Activated B cell treated with CpG ODN at 0.5 μM for 24 hours (primary cell): ENCODE measurements around the gene C5orf58. TPM values are rescaled to one million over a fixed set of nuclear protein-coding genes. Genes with fewer than 3 reads are reported as not detected.

Experiments used
- ATAC-seq: fragments of 200-7000 bp; cut with Tn5 transposase; one replicate; pipeline ENCODE4 v1.10.0; 2021; ENCODE audit warnings: low read depth, mild to moderate bottlenecking, moderate library complexity
- CTCF ChIA-PET: fragments of 350-600 bp; sonication (Branson Sonifier 250); formaldehyde crosslinking; loops from one replicate; lab custom pipeline; 2021; ENCODE audit warnings: antibody characterized with exemption; lab: Charles Lee
- POLR2A ChIA-PET: fragments of 350-600 bp; sonication (Branson Sonifier 250); formaldehyde crosslinking; loops from one replicate; lab custom pipeline; 2021; ENCODE audit warnings: antibody characterized with exemption; lab: Charles Lee
- DNase-seq: peaks from one replicate; pipeline ENCODE4 v3.0.0; 2022
- H3K27ac Mint-ChIP-seq: one replicate; pipeline ENCODE4 v1.8.0; 2020; ENCODE audit warnings: mixed read lengths
- H3K27me3 Mint-ChIP-seq: one replicate; pipeline ENCODE4 v1.8.0; 2021; ENCODE audit warnings: mixed read lengths
- H3K36me3 Mint-ChIP-seq: one replicate; pipeline ENCODE4 v1.8.0; 2021; ENCODE audit warnings: low read depth, mixed read lengths
- H3K4me1 Mint-ChIP-seq: one replicate; pipeline ENCODE4 v1.8.0; 2021; ENCODE audit warnings: mixed read lengths
- H3K4me3 Mint-ChIP-seq: one replicate; pipeline ENCODE4 v1.8.0; 2020; ENCODE audit warnings: mild to moderate bottlenecking, mixed read lengths
- H3K9me3 Mint-ChIP-seq: one replicate; pipeline ENCODE4 v1.8.0; 2020; ENCODE audit warnings: mixed read lengths
- CTCF ChIP-seq: fragments of 200-600 bp; IDR thresholded peaks from one replicate; pipeline ENCODE4 v1.8.0; 2022; ENCODE audit warnings: antibody characterized with exemption, mild to moderate bottlenecking
- intact Hi-C: fragments of 100-400 bp; cut with micrococcal nuclease; formaldehyde crosslinking; loops from one replicate; pipeline ENCODE4 v1.15.1; 2024
- total RNA-seq: library from RNA; stranded (reverse); gene quantifications from 2 replicates; pipeline ENCODE4 v1.2.3, GENCODE V29; 2022

The C5orf58 gene
- total RNA-seq, 1 donor from 2014 or later, result not detected

GRCh38 chr5:170284231-170284630, 51.4 kb downstream of the C5orf58 start:
- CTCF ChIA-PET, result interaction anchor here (1.7 kb wide), 1 partner anchor 55 kb away, joined by 8 read pairs; no protein-coding TSS in a partner anchor
- ATAC-seq, result no peak
- H3K27me3 Mint-ChIP-seq, result peaks cover 2% of the 10 kb centered on the region
- intact Hi-C loops, result no loop called here
- peaks cover 26% of the 10 kb centered on the region for H3K36me3 Mint-ChIP-seq
- no peak for TF ChIP-seq CTCF
- POLR2A ChIA-PET, result no interaction called here
- H3K9me3 Mint-ChIP-seq, result peaks cover 18% of the 10 kb centered on the region
- no peak overlapping the region for H3K4me3 Mint-ChIP-seq
- no peak for DNase-seq
- H3K27ac Mint-ChIP-seq, result no peak overlapping the region
- peaks cover 12% of the 10 kb centered on the region for H3K4me1 Mint-ChIP-seq

GRCh38 chr5:170285181-170285580, 52.4 kb downstream of the C5orf58 start:
- ChIA-PET CTCF (no interaction called here), POLR2A (no interaction called here)
- H3K36me3 Mint-ChIP-seq, result peaks cover 29% of the 10 kb centered on the region
- H3K27me3 Mint-ChIP-seq, result peaks cover 5% of the 10 kb centered on the region
- ATAC-seq, result no peak
- H3K27ac Mint-ChIP-seq, result no peak overlapping the region
- intact Hi-C loops, result no loop called here
- H3K4me1 Mint-ChIP-seq, result peaks cover 2% of the 10 kb centered on the region
- H3K4me3 Mint-ChIP-seq, result no peak overlapping the region
- TF ChIP-seq CTCF, result no peak
- no peak for DNase-seq
- peaks cover 18% of the 10 kb centered on the region for H3K9me3 Mint-ChIP-seq

GRCh38 chr5:170286386-170286925, 53.7 kb downstream of the C5orf58 start:
- no peak overlapping the region for H3K4me3 Mint-ChIP-seq
- H3K36me3 Mint-ChIP-seq, result peaks cover 29% of the 10 kb centered on the region
- ATAC-seq (no peak), DNase-seq (no peak)
- peaks cover 18% of the 10 kb centered on the region for H3K9me3 Mint-ChIP-seq
- TF ChIP-seq CTCF, result no peak
- H3K4me1 Mint-ChIP-seq, result no peaks in the 10 kb centered on the region
- intact Hi-C loops, result no loop called here
- CTCF ChIA-PET, result interaction anchor here (1.0 kb wide), 1 partner anchor 52 kb away, joined by 3 read pairs; no protein-coding TSS in a partner anchor
- POLR2A ChIA-PET, result interaction anchor here (1.0 to 1.5 kb wide), 3 partner anchors 11 to 22 kb away, joined by 3 to 4 read pairs (median 3); partner anchors contain the start of gene LCP2
- no peak overlapping the region for H3K27ac Mint-ChIP-seq
- peaks cover 5% of the 10 kb centered on the region for H3K27me3 Mint-ChIP-seq

- Mint-ChIP-seq H3K4me1 (peaks cover under 1% of the 10 kb centered on the region), H3K4me3 (no peak overlapping the region), H3K9me3 (peaks cover 18% of the 10 kb centered on the region), H3K27me3 (peaks cover 5% of the 10 kb centered on the region), H3K36me3 (peaks cover 29% of the 10 kb centered on the region), H3K27ac (no peak overlapping the region)
- intact Hi-C loops, result no loop called here
- DNase-seq, result no peak
- ATAC-seq, result no peak
- ChIA-PET POLR2A (interaction anchor here (1.0 to 1.5 kb wide), 4 partner anchors 9 to 20 kb away, joined by 3 to 4 read pairs (median 4); partner anchors contain the start of gene LCP2), CTCF (interaction anchor here (0.9 to 1.0 kb wide), 2 partner anchors 25 to 51 kb away, joined by 3 read pairs; no protein-coding TSS in a partner anchor)
- no peak for TF ChIP-seq CTCF
Observed at GRCh38 chr5:170287532-170287931, 54.7 kb downstream of the C5orf58 start.

- Mint-ChIP-seq H3K27me3 (peaks cover 5% of the 10 kb centered on the region), H3K36me3 (peaks cover 29% of the 10 kb centered on the region), H3K4me3 (no peak overlapping the region), H3K9me3 (peaks cover 17% of the 10 kb centered on the region), H3K4me1 (peaks cover 7% of the 10 kb centered on the region), H3K27ac (no peak overlapping the region)
- ChIA-PET CTCF (interaction anchor here (0.9 to 1.0 kb wide), 2 partner anchors 26 to 51 kb away, joined by 3 read pairs; no protein-coding TSS in a partner anchor), POLR2A (interaction anchor here (1.3 to 1.5 kb wide), 2 partner anchors 9 to 43 kb away, joined by 4 to 6 read pairs; no protein-coding TSS in a partner anchor)
- no peak for ATAC-seq
- DNase-seq, result no peak
- intact Hi-C loops, result no loop called here
- no peak for TF ChIP-seq CTCF
Observed at GRCh38 chr5:170288151-170288550, 55.4 kb downstream of the C5orf58 start.
